SK-N-MC (cell line): Measurements from ENCODE around the gene SAMD8.

Experiments used
- EZH2 ChIP-seq: fragments of 200-600 bp; sonication (generic); IDR thresholded peaks from one replicate; pipeline ENCODE4 v1.6.1; 2017; ENCODE audit warnings: antibody characterized with exemption
- POLR2AphosphoS5 ChIP-seq: IDR thresholded peaks from 2 replicates; pipeline ENCODE4 v1.6.1; 2012; ENCODE audit warnings: mild to moderate bottlenecking, low read depth, low read length, borderline replicate concordance

GRCh38 chr10:75072727-75073126 lies 38.7 kb upstream of the SAMD8 start:
- TF ChIP-seq POLR2AphosphoS5 (no peak), EZH2 (no peak)
